Measurements from ENCODE around the gene SMARCA1. TPM values are rescaled to one million over a fixed set of nuclear protein-coding genes. Genes with fewer than 3 reads are reported as not detected.

SMARCA1 gene
- polyA plus RNA-seq, 3 donors, result 0.03 to 0.13 TPM; not detected in 1

GRCh38 chrX:129480889-129481288, 42.4 kb downstream of the SMARCA1 start:
- Histone ChIP-seq H3K4me1 (ENCODE audit: control insufficient read depth in 1 of 2, insufficient read depth in 2 of 2, low read length in 2 of 2) (no peaks in the 10 kb centered on the region), H3K9me3 (replicated peaks in 1 of 2; ENCODE audit: control insufficient read depth in 1 of 2, insufficient read depth in 1 of 2, low read length in 2 of 2) (no peaks in the 10 kb centered on the region), H3K27me3 (ENCODE audit: control insufficient read depth in 2 of 2, insufficient read depth in 2 of 2, low read length in 2 of 2) (no peaks in the 10 kb centered on the region), H3K4me3 (replicated peaks in 1 of 3; ENCODE audit: low read depth in 2 of 3, low read length in 3 of 3) (no peak overlapping the region), H3K79me2 (ENCODE audit: insufficient read depth, low read length) (no peaks in the 10 kb centered on the region), H3K4me2 (replicated peaks; ENCODE audit: extremely low read depth, low read length, poor library complexity, severe bottlenecking) (no peak overlapping the region), H3K27ac (ENCODE audit: low read depth in 1 of 2, low read length in 2 of 2) (no peak overlapping the region), H3K9ac (ENCODE audit: insufficient read depth, low read length, poor library complexity, severe bottlenecking) (no peak overlapping the region), H2AFZ (ENCODE audit: insufficient read depth, low read depth, low read length, poor library complexity, severe bottlenecking) (no peak overlapping the region), H3K36me3 (replicated peaks in 1 of 2; ENCODE audit: control insufficient read depth in 1 of 2, insufficient read depth in 2 of 2, low read length in 2 of 2) (no peaks in the 10 kb centered on the region), H4K20me1 (ENCODE audit: insufficient read depth, low read length) (no peaks in the 10 kb centered on the region)
- no peak for DNase-seq
- WGBS (ENCODE audit: insufficient coverage), result 100% methylated on average over 1 of the region's 6 CpGs
- TF ChIP-seq CTCF (IDR thresholded peaks at IDR 0.05), result no peak
- Mint-ChIP-seq H3K27me3 (ENCODE audit: low read depth in 3 of 3) (peaks cover 0 to 3% (median 2%) of the 10 kb centered on the region in 3 donors), H3K4me3 (no peak overlapping the region), H3K36me3 (no peaks in the 10 kb centered on the region), H3K9me3 (no peaks in the 10 kb centered on the region), H3K27ac (no peak overlapping the region), H3K4me1 (no peaks in the 10 kb centered on the region)
- intact Hi-C loops (cut with micrococcal nuclease), result no loop called here

- Mint-ChIP-seq H3K27ac (no peak overlapping the region), H3K4me3 (no peak overlapping the region), H3K27me3 (ENCODE audit: low read depth in 3 of 3) (peaks cover 0 to 3% (median 2%) of the 10 kb centered on the region in 3 donors), H3K9me3 (no peaks in the 10 kb centered on the region), H3K36me3 (no peaks in the 10 kb centered on the region), H3K4me1 (no peaks in the 10 kb centered on the region)
- no peak overlapping the region for H3K27ac ChIP-seq (ENCODE audit: low read depth in 1 of 2, low read length in 2 of 2)
- DNase-seq, result no peak
- no peaks in the 10 kb centered on the region for H4K20me1 ChIP-seq (ENCODE audit: insufficient read depth, low read length)
- no peaks in the 10 kb centered on the region for H3K27me3 ChIP-seq (ENCODE audit: control insufficient read depth in 2 of 2, insufficient read depth in 2 of 2, low read length in 2 of 2)
- no peak overlapping the region for H3K9ac ChIP-seq (ENCODE audit: insufficient read depth, low read length, poor library complexity, severe bottlenecking)
- intact Hi-C loops (cut with micrococcal nuclease), result no loop called here
- no peak overlapping the region for H3K4me2 ChIP-seq (replicated peaks; ENCODE audit: extremely low read depth, low read length, poor library complexity, severe bottlenecking)
- WGBS (ENCODE audit: insufficient coverage), result no CpG with 5 or more reads among the region's 4 CpGs
- H3K79me2 ChIP-seq (ENCODE audit: insufficient read depth, low read length), result no peaks in the 10 kb centered on the region
- no peaks in the 10 kb centered on the region for H3K4me1 ChIP-seq (ENCODE audit: control insufficient read depth in 1 of 2, insufficient read depth in 2 of 2, low read length in 2 of 2)
- no peak overlapping the region for H2AFZ ChIP-seq (ENCODE audit: insufficient read depth, low read depth, low read length, poor library complexity, severe bottlenecking)
- no peaks in the 10 kb centered on the region for H3K9me3 ChIP-seq (replicated peaks in 1 of 2; ENCODE audit: control insufficient read depth in 1 of 2, insufficient read depth in 1 of 2, low read length in 2 of 2)
- no peaks in the 10 kb centered on the region for H3K36me3 ChIP-seq (replicated peaks in 1 of 2; ENCODE audit: control insufficient read depth in 1 of 2, insufficient read depth in 2 of 2, low read length in 2 of 2)
- H3K4me3 ChIP-seq (replicated peaks in 1 of 3; ENCODE audit: low read depth in 2 of 3, low read length in 3 of 3), result no peak overlapping the region
- TF ChIP-seq CTCF (IDR thresholded peaks at IDR 0.05), result no peak
Observed at GRCh38 chrX:129478516-129478915, 44.8 kb downstream of the SMARCA1 start.

Measured in CD14-positive monocyte (primary cell).